ENCODE data around the gene IQSEC3.

The IQSEC3 gene

DNA sequence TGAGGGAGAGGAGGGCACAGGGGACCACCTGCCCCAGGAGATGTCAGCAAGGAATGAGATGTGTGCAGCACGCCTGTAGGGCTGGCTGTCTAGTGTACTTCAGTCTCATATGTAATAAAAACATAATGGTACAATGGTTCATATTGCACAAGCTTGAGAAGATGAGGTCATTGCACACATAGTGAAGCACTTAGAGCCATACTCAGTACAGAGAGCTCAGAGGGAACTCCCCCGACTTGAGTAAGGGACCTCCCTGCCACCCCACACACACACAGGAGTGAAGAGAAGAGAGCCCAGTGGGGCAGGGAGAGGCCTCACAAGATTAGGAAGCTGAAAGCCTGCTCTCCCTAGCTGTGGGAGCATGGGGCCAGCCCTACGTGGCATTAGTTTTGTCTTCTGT, 85.9 kb downstream of the IQSEC3 start:
- TF ChIP-seq, protein P1, sequence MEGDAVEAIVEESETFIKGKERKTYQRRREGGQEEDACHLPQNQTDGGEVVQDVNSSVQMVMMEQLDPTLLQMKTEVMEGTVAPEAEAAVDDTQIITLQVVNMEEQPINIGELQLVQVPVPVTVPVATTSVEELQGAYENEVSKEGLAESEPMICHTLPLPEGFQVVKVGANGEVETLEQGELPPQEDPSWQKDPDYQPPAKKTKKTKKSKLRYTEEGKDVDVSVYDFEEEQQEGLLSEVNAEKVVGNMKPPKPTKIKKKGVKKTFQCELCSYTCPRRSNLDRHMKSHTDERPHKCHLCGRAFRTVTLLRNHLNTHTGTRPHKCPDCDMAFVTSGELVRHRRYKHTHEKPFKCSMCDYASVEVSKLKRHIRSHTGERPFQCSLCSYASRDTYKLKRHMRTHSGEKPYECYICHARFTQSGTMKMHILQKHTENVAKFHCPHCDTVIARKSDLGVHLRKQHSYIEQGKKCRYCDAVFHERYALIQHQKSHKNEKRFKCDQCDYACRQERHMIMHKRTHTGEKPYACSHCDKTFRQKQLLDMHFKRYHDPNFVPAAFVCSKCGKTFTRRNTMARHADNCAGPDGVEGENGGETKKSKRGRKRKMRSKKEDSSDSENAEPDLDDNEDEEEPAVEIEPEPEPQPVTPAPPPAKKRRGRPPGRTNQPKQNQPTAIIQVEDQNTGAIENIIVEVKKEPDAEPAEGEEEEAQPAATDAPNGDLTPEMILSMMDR (IDR thresholded peaks at IDR 0.05; ENCODE audit: low read depth, low read length) = no peak
- H3K4me3 ChIP-seq (replicated peaks in 1 of 2; ENCODE audit: low read depth in 2 of 2, low read length in 2 of 2) = no peak overlapping the region
- peak; percentile 6 to 62 for DNase-seq (ENCODE audit: low read depth in 2 of 2)

DNA sequence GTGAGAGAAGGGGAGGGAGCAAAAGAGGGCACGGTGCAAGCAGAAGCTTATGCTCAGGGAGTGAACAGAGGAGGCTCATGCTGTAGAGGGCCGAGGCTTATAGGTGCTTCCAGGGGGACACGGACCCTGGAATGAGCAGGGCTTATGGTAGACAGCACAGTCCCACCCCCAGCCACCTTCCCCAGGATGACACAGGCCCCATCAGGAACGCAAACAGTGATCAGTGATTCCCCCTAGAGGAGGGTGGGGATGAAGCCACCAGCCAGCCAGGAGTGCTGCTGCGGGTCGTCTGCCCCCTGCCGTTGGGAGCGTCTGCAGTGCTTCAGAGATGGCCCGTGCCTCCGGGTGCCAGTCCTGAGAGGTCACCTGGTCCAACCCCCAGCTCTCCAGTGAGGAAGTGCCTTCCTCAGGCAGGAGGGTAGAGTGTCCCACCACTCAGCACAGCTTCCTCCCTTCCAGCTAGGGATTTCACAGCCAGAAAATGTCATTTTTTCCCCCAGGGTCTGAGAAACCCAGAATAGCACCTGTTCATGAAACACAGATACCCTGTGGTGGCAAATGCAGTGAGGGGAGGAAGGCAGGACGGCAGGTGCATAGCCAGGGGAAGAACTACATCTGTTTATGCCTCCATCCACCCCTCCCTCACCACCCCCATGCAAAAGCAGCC, 86.6 kb downstream of the IQSEC3 start:
- peak; percentile 41 to 48 for DNase-seq (ENCODE audit: low read depth in 2 of 2)
- no peak overlapping the region for H3K4me3 ChIP-seq (replicated peaks in 1 of 2; ENCODE audit: low read depth in 2 of 2, low read length in 2 of 2)
- TF ChIP-seq, protein P1 (IDR thresholded peaks at IDR 0.05; ENCODE audit: low read depth, low read length) = peak; percentile 72

DNA sequence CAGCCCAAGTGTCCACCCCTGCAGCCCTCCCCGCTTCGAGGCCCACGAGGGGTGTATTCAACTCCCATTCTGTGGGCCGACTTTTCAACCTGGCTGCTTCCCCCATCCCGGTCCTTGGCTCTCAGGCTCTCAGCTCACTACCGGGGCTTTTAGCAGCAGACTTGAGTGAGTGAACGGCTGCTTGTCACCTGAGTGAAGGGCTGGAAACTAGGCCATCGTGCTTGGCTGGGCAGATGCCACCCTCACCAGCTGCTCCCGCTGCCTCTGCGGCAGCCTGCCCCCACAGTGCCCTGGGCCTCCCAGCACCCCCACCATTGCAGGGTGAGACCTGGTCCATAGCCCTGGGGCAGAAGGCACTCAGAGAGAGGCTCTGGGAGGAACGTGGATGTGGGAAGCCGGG, 87.5 kb downstream of the IQSEC3 start:
- DNase-seq (ENCODE audit: low read depth in 2 of 2) = no peak
- TF ChIP-seq, protein P1 (IDR thresholded peaks at IDR 0.05; ENCODE audit: low read depth, low read length) = no peak
- H3K4me3 ChIP-seq (replicated peaks in 1 of 2; ENCODE audit: low read depth in 2 of 2, low read length in 2 of 2) = no peak overlapping the region

DNA sequence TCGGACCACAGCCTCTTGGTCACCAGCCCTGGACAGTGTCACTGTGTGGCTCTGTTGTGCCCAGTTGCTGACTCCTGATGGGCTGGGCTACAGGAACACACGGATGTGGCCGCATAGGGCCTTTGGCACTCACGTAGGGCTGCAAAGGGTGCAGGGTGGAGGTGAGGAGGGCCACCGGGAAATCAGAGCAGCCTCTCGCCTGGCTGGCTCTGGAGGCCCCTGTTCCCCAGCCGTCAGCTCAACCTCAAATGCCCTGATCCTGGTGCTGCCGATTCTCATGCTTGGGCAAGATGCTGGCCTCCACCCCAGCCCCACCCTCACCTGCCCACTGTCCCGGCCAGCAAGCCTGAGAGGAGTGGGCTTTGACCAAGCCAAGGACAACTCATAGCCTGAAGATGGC, 88.4 kb downstream of the IQSEC3 start:
- no peak for DNase-seq (ENCODE audit: low read depth in 2 of 2)
- TF ChIP-seq, protein P1 (IDR thresholded peaks at IDR 0.05; ENCODE audit: low read depth, low read length) = no peak
- no peak overlapping the region for H3K4me3 ChIP-seq (replicated peaks in 1 of 2; ENCODE audit: low read depth in 2 of 2, low read length in 2 of 2)

DNA sequence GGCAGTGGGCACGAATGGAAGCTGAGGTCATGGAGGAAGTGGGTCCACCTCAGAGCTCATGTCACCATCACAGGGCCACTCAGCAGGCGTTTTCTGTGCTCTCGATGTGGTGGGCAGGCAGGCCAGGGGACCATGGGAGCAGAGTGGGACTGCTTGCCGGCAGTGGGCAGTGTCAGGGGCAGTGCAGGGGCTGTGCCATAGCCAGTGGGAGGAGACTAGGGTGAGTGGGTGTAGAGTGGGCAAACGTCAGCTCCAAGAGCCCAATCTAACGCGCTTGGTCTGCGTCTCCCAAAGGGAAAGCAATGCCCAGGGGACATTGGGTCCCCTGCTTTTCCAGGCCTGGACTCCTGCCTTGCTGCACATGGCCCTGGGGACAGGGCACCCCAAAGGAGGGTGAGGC, 89.1 kb downstream of the IQSEC3 start:
- DNase-seq (ENCODE audit: low read depth in 2 of 2) = no peak
- no peak overlapping the region for H3K4me3 ChIP-seq (replicated peaks in 1 of 2; ENCODE audit: low read depth in 2 of 2, low read length in 2 of 2)
- TF ChIP-seq, protein P1 (IDR thresholded peaks at IDR 0.05; ENCODE audit: low read depth, low read length) = no peak

DNA sequence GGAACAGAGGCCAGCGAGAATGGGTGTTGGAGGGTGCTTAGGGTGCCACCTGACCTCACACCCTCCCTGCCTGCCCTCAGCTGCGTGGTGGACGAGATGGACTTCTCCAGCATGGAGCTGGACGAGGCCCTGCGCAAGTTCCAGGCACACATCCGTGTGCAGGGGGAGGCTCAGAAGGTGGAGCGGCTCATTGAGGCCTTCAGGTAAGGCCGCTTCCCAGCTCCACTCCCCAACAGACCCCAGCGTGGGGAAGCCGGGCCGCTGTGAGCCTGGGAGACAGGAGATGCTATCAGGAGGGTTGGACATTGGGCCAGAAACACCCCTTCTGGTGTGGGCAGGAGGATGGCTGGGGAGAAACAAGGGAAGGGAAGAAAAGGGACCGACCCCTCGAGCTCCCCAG, 90.4 kb downstream of the IQSEC3 start:
- no peak overlapping the region for H3K4me3 ChIP-seq (replicated peaks in 1 of 2; ENCODE audit: low read depth in 2 of 2, low read length in 2 of 2)
- DNase-seq (ENCODE audit: low read depth in 2 of 2) = no peak
- TF ChIP-seq, protein P1 (IDR thresholded peaks at IDR 0.05; ENCODE audit: low read depth, low read length) = no peak

DNA sequence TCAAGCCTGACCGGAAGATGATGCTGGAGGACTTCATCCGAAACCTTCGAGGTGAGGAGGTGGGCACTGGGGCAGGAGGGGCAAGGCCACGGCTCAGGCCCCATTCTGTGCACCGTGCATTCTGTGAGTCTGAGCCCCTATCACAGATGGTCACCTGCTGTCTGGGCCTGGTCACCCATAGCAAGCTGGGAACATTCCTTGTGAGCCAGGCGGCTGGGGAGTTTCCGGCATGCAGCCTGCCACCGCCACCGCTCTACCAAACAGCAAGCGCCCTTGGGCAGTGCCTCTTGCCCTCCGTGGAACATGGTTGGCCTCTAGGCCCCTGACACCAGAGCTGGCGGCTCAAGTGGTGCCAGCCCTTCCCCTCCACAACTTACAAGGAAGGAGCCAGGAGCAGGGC, 91.1 kb downstream of the IQSEC3 start:
- TF ChIP-seq, protein P1 (IDR thresholded peaks at IDR 0.05; ENCODE audit: low read depth, low read length) = no peak
- no peak overlapping the region for H3K4me3 ChIP-seq (replicated peaks in 1 of 2; ENCODE audit: low read depth in 2 of 2, low read length in 2 of 2)
- no peak for DNase-seq (ENCODE audit: low read depth in 2 of 2)

Measured in cardiac fibroblast (primary cell).